PFSK-1 (cell line): Measurements from ENCODE around the gene SLC6A6.

Source experiments
- POLR2AphosphoS5 ChIP-seq: IDR thresholded peaks from 2 replicates; pipeline ENCODE4 v1.6.1; 2012; ENCODE audit warnings: low read depth, mild to moderate bottlenecking, control low read depth, low read length, moderate library complexity
- SIN3A ChIP-seq: IDR thresholded peaks from 2 replicates; pipeline ENCODE4 v1.6.1; 2012; ENCODE audit warnings: mild to moderate bottlenecking, low read length, moderate library complexity, borderline replicate concordance; ENCODE audit not compliant: insufficient read depth
- TAF1 ChIP-seq: IDR thresholded peaks from 2 replicates; pipeline ENCODE4 v1.6.1; 2012; ENCODE audit warnings: low read length, control low read depth, borderline replicate concordance; ENCODE audit not compliant: insufficient read depth
- TF ChIP-seq, protein P1 (sequence below), 2 experiments: IDR thresholded peaks; 2 replicates each; pipeline versions ENCODE4 v1.6.1 to v1.8.0; 2011 to 2012; ENCODE audit warnings: low read depth in 2 of 2, low read length in 2 of 2, control low read depth in 1 of 2, inconsistent platforms in 1 of 2, mild to moderate bottlenecking in 1 of 2, moderate library complexity in 1 of 2; ENCODE audit not compliant: insufficient read depth in 1 of 2

DNA sequence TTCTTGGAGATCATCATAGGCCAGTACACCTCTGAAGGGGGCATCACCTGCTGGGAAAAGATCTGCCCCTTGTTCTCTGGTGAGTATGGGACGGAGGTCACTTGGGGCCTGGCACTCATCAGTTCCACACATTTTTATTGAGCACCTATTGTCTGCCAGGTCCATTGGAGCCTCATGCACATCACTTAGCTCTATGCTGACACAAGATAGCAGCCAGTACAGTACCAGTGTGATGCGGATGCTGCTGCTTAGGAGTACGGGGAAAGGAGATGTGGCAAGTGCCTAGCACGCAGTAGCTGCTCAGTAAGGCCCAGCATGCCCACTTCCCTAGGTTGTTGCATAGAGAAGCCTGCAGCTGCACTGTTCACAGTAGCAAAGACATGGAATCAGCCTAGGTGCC, 43.4 kb downstream of the SLC6A6 start:
- TF ChIP-seq, protein P1, sequence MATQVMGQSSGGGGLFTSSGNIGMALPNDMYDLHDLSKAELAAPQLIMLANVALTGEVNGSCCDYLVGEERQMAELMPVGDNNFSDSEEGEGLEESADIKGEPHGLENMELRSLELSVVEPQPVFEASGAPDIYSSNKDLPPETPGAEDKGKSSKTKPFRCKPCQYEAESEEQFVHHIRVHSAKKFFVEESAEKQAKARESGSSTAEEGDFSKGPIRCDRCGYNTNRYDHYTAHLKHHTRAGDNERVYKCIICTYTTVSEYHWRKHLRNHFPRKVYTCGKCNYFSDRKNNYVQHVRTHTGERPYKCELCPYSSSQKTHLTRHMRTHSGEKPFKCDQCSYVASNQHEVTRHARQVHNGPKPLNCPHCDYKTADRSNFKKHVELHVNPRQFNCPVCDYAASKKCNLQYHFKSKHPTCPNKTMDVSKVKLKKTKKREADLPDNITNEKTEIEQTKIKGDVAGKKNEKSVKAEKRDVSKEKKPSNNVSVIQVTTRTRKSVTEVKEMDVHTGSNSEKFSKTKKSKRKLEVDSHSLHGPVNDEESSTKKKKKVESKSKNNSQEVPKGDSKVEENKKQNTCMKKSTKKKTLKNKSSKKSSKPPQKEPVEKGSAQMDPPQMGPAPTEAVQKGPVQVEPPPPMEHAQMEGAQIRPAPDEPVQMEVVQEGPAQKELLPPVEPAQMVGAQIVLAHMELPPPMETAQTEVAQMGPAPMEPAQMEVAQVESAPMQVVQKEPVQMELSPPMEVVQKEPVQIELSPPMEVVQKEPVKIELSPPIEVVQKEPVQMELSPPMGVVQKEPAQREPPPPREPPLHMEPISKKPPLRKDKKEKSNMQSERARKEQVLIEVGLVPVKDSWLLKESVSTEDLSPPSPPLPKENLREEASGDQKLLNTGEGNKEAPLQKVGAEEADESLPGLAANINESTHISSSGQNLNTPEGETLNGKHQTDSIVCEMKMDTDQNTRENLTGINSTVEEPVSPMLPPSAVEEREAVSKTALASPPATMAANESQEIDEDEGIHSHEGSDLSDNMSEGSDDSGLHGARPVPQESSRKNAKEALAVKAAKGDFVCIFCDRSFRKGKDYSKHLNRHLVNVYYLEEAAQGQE (IDR thresholded peaks at IDR 0.05; ENCODE audit: insufficient read depth in 1 of 2, low read depth in 2 of 2, low read length in 2 of 2), result no peak
- TF ChIP-seq POLR2AphosphoS5, result no peak
- TF ChIP-seq TAF1, result no peak
- TF ChIP-seq SIN3A, result no peak
